ENCODE measurements around the gene HSD17B10. TPM values are rescaled to one million over a fixed set of nuclear protein-coding genes. Genes with fewer than 3 reads are reported as not detected.

HSD17B10 gene
- total and polyA plus RNA-seq, 2 of the 13 experiments (the other 11 are each of a cell fraction or from before 2014, with no cell fraction given) = 68.7 to 84.7 TPM

DNA sequence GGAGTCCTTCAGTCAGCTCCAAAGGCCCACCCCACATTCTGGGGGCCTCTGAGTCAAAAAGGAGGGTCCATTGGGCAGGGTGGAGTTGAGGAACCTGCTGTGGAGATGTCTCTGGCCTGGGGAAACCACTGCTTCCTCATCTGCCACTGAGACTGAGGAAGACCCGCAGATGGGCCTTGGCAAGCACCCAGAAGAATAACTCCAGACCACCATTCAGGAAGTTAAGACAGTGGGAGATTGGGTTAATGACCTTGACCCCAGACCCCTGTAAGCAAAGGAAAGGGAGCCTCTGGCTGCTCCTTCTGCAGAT lies 8.1 kb upstream of the HSD17B10 start:
- no CpG with 5 or more reads among the region's 1 CpG for WGBS (ENCODE audit: low lambda C conversion rate)
- FAIRE-seq = no peak

More for the DNA sequence above, 8.1 kb upstream of the HSD17B10 start:
- Histone ChIP-seq H3K9ac (ENCODE audit: insufficient read depth, low read depth, low read length) (no peak overlapping the region), H3K4me3 (replicated peaks in 1 of 3; ENCODE audit: insufficient read depth in 1 of 3, low read depth in 2 of 3, low read length in 3 of 3) (peak overlapping the region in 2 of 3 experiments; percentile 39 to 65; a peak in 3 of 6 replicates), H4K20me1 (ENCODE audit: insufficient read depth, low read length) (no peaks in the 10 kb centered on the region), H3K4me2 (ENCODE audit: low read depth, low read length) (peak overlapping the region; percentile 68), H3K4me1 (ENCODE audit: insufficient read depth, low read length) (0 out of 2 replicates have a peak, but pooled peaks cover 5% of the 10 kb centered on the region), H3K27ac (ENCODE audit: extremely low read length, insufficient read depth, low read length) (no peak overlapping the region), H3K9me3 (ENCODE audit: low read length) (no peaks in the 10 kb centered on the region), H2AFZ (ENCODE audit: low read length) (no peak overlapping the region), H3K79me2 (ENCODE audit: insufficient read depth, low read length) (no peaks in the 10 kb centered on the region), H3K27me3 (ENCODE audit: control insufficient read depth in 1 of 2, insufficient read depth in 2 of 2, low read length in 2 of 2) (no peaks in the 10 kb centered on the region; a peak in 1 of 5 replicates), H3K36me3 (replicated peaks in 1 of 2; ENCODE audit: control insufficient read depth in 1 of 2, insufficient read depth in 2 of 2, low read length in 2 of 2) (no peaks in the 10 kb centered on the region)
- TF ChIP-seq MAFK (conservative IDR thresholded peaks at IDR 0.05 in 1 of 2, IDR thresholded peaks at IDR 0.05 in 1 of 2; ENCODE audit: low read length in 2 of 2) (no peak), ZNF251 (CRISPR knock-in tag; IDR thresholded peaks at IDR 0.05) (no peak), EZH2 (conservative IDR thresholded peaks at IDR 0.05; ENCODE audit: low read depth, low read length) (no peak), IRF2 (CRISPR knock-in tag; IDR thresholded peaks at IDR 0.05) (no peak), ZNF746 (CRISPR knock-in tag; IDR thresholded peaks at IDR 0.05) (no peak), ZNF781 (CRISPR knock-in tag; IDR thresholded peaks at IDR 0.05; ENCODE audit: borderline replicate concordance, not compliant biosample characterization) (no peak), HOXA5 (CRISPR knock-in tag; IDR thresholded peaks at IDR 0.05) (no peak), JUN (CRISPR knock-in tag; IDR thresholded peaks at IDR 0.05) (no peak), ZNF720 (CRISPR knock-in tag; IDR thresholded peaks at IDR 0.05) (no peak), ZIK1 (CRISPR knock-in tag; IDR thresholded peaks at IDR 0.05; ENCODE audit: borderline replicate concordance, low read depth) (no peak), RAD51 (IDR thresholded peaks at IDR 0.05; ENCODE audit: borderline replicate concordance) (no peak)
- TF ChIP-seq, protein P1, sequence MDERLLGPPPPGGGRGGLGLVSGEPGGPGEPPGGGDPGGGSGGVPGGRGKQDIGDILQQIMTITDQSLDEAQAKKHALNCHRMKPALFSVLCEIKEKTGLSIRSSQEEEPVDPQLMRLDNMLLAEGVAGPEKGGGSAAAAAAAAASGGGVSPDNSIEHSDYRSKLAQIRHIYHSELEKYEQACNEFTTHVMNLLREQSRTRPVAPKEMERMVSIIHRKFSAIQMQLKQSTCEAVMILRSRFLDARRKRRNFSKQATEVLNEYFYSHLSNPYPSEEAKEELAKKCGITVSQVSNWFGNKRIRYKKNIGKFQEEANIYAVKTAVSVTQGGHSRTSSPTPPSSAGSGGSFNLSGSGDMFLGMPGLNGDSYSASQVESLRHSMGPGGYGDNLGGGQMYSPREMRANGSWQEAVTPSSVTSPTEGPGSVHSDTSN (CRISPR knock-in tag; IDR thresholded peaks at IDR 0.05) = no peak
- TF ChIP-seq, protein P2, sequence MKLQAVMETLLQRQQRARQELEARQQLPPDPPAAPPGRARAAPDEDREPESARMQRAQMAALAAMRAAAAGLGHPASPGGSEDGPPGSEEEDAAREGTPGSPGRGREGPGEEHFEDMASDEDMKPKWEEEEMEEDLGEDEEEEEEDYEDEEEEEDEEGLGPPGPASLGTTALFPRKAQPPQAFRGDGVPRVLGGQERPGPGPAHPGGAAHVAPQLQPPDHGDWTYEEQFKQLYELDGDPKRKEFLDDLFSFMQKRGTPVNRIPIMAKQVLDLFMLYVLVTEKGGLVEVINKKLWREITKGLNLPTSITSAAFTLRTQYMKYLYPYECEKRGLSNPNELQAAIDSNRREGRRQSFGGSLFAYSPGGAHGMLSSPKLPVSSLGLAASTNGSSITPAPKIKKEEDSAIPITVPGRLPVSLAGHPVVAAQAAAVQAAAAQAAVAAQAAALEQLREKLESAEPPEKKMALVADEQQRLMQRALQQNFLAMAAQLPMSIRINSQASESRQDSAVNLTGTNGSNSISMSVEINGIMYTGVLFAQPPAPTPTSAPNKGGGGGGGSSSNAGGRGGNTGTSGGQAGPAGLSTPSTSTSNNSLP (IDR thresholded peaks at IDR 0.05; ENCODE audit: low read depth, low read length) = no peak
- ChIA-PET POLR2A (interaction anchor here (1.0 kb wide), 1 partner anchor 20 kb away, joined by 5 read pairs; the partner anchor contains the start of genes RIBC1 and SMC1A), CTCF (ENCODE audit: low intra/inter-chr PET ratio, low total read pairs) (no interaction called here)
- no TSS peak for BruUV-seq (replicated peaks)
- DNase-seq (ENCODE audit: low spot score) = no peak
- ATAC-seq = no peak
- intact Hi-C loops (cut with micrococcal nuclease; ENCODE audit: unreplicated experiment) = no loop called here
- in situ Hi-C loops (cut with HindIII; ENCODE audit: extremely low pct_ligation_motif_present, low pct_unique_long_range_greater_than_20kb) = loop anchor here (10.0 kb wide), 1 partner anchor 127 kb away; no protein-coding TSS in a partner anchor

Data from HepG2 (cell line).